ENCODE measurements around the gene GJA4.

The GJA4 gene

DNA sequence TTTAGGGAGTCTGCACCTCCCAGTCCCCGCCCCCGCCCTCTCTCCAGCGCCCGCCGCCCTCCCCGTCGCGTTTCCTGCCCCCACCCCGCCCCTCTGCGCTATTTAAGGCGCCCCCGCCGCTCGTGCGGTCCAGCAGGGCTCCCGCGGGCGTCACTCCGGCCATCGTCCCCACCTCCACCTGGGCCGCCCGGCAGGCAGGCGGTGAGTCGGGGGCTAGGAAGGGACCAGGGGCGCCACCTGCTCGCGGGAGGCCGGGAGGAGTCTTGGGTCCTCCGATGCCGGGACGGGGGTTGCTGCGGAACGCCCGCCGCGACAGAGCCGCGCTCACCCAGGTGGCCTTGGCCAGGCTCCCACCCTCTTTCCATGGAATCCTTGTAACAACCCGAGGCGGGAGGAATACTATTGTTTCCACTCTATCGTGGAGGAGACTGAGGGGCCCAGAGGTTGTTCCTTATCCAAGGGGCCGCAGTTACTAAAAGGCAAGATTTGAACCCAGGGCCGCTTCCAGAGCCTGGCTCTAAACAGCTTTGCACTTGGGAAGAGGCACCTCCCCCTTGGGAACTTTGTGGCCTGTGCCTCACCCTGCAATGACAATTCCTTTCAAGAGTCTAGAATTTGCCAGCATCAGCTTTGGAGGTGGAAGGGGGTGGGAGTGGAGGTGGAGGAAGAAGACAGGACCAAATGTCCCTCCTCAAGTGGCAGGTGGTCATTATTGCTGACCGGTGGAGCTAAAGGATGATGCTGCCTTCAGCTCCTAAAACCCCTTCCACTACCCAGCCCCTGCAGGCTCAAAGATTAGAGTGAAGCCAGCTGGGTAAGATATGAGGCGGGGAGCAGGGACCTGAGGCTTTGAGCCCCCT lies at the start of gene GJA4:
Gene GJA4, plus strand, starts transcription at position 132 of the 860 bp plus-strand sequence. CDS start 1,215 bp downstream, outside the sequence.
- no peak for DNase-seq

DNA sequence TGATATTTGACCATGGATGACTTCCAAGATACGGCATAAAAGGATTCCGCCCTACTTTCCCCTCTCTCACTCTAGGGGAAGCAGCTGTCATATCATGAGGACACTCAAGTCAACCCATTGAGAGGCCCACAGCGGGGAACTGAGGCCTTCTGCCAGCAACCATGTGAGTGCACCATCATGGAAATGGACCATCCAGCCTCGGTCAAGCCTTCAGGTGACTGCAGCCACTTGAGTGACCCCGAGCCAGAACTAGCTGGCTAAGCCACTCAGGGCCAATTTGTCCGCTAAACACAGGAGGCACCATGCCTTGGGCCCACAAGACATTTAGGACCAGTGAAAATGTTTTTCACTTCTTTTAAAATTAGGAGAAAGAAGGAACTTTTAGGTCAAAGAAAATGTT lies 49.0 kb upstream of the GJA4 start:
- no peak for DNase-seq

DNA sequence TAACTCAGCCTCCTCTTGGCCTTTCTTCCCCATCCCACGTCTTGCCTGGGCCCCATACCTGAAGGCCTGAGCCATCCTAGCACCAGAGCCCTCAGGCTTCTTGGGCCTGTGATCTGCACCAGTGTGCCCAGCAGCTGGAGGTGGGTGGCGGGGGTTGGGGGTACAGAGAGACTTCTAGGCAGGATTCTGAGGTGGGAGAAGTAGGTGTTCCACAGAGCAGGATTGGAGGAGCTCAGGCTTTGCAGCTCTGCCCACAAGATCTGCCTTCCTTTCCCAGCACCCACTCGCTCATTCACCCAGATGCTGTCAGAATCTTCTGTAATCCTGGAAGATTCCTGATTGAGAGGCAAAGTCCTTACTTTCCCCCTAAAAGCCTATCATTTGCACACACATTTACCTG lies 47.9 kb upstream of the GJA4 start:
- no peak for DNase-seq

DNA sequence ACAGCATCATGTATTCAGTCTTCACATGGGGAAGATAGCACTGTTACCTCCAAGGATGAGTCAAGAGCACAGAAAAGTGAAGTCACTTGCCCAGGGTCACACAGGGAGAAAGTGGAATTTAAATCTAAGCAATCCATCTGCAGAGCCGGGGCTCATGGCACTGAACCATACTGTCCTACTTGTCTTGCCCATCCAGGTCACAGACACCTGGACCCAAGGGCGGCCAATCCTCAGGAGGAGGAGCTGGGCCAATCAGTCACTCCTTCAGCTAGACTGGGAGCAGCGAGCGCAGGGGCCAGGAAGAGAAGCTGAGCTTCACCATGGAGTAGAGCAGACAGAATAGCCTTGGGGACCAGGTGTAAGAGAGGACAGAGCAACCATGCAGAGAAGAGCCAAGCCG lies 47.1 kb upstream of the GJA4 start:
- DNase-seq, result no peak

DNA sequence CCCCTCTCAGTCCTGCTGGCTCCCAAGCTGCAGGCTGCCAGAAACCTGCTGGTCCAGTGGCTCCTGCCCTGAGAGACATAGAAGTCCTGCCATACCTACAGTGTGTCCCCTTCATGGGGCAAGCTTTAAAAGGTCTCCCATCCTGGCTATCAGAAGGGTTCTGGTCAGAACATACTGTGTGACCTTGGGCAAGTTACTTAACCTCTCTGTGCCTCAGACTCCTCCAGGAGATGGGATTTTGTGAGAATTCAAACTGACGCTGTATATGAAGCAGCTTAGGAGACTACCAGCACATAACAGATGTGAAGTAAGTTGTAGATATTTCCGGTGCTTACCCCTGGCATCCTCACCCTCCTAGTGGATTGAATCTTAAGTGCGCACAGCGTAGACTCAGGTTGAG lies 46.7 kb upstream of the GJA4 start:
- DNase-seq, result no peak

DNA sequence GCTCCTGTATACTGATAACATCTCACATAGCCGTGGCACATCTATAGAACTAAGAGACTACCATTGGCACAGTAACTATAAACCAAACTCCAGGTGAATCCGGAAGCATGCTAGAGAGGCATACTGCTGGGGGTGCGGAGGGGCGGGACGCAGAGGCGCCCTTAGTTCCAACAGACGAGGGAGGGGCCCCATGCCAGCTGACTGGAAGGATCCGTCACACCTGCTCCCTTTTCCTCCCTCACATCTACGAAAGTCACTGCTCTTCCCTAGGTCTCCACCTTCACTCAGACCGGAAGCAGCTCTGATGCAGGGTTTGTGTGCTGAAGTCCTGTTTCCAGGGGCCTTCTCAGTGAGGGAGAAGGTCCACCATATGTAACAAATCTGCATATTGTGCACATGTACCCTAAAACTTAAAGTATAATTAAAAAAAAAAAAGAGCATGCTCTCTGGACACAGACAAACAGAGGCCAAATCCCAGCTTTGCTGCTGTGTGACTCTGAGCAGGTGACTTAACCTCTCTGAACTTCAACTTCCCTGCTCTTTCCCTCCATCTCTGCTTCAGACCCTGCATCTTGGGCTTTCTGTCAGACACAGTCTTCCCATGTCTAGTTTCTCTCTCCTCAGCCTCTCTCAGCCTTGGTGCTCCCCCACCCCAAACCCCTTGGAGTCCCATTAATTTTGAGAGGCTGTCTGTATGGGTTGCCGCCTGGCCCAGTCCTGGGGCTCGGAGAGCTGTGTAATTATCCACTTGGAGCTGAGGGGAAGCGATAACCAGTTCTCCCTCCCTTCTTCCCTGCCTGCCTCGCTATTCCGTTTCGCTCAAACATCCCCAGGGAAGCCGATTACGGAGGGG lies 45.8 kb upstream of the GJA4 start:
- no peak for DNase-seq

DNA sequence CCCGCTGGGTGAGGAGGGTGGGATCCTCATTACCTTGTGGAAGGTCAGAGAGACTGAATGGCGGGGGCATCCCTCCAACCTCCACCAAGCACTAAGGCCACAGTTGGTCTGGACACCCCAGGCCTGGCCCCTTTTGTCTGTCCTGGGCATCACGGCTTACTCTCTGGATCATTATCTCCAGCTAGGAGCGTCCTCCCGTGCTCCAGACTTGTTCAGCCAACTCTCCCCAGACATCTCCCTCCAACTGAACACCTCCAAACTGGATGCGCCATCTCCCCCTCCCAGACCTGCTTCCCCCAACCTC lies 45.2 kb upstream of the GJA4 start:
- no peak for DNase-seq

DNA sequence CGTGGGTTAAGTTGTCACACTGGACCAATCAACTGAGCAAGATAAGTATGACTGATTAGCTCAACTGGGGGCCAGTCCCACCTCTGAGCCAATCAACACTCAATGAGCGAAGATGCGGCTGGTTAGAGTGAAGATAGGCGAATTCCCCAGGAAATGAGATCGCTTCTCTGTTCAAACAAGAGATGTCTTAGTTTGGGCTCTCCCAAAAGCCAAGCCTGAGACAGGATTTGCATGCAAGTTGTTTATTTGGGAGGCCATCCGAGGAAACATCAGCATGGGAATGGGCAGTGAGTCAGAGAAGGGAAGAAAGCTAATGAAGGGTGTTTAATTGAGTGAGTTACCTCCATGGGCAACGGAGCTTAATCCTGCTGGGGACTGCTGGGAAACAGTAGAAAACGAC lies 42.8 kb upstream of the GJA4 start:
- no peak for DNase-seq

DNA sequence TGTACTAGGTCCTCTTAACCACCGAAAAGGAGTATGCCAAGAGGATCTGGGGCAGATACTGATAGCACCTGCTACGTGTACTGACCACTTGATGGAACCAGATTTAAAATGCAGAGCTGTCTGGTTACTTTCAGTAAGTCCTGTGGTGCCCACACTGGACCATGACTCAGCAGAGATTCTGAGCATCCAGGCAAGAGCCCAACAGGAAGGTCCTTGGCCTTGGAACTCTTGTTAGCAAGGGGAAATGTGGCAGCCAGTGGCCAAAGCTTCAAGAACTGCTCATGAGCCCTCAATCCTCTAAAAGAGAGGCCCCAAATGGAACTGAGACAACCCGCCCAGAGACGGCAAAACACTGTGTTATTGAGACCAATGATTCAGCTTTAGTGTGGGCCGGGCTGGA lies 42.2 kb upstream of the GJA4 start:
- DNase-seq, result no peak

DNA sequence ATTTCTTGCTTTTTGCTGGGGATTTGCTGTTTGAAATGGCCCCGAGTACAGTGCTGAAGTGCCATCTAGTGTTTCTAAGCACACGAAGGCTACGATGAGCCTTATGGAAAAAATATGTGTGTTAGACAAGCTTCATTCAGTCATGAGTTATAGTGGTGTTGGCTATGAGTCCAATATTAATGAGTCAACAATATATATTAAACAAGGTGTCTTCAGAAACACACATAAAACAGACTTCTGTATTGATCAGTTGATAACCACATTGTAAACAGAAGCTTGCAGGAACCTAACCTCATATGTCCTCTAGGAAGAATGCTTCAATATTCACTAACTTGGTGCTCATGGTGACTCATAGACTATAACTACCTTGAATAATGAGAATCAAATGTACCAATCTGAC lies 39.6 kb upstream of the GJA4 start:
- DNase-seq, result no peak

DNA sequence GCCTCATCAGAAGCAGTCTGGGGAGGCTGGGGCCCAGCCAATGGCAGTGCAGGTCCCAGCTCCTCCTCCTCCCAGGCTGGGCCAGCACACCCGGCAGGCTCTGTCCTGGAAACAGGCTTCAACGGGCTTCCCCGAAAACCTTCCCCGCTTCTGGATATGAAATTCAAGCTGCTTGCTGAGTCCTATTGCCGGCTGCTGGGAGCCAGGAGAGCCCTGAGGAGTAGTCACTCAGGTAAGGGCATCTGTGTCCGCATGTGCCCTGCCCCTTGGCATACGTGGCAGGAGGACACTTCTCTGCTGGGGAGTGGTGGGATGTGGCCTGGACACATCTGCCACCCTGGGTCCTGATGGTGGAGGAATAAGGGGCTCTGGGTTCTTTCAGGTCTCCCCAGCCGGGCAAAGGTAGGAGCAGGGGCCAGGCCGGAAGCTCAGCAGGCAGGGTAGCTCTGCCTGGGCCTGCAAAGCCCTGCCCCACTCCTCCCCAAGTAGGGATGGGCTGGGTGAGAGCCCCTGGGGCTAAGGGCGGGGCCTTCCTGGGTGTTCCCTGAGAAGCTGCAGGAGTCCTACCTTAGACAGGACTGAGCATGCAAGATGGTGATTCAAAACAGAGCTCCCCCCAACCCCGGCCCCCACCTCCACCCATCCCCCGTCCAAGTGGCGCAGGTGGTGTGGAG lies 37.7 kb upstream of the GJA4 start, which contains the start of gene GJB5:
Gene GJB5, plus strand, starts transcription at position 84 of the 674 bp plus-strand sequence. CDS start 2,284 bp downstream, outside the sequence.
- no peak for DNase-seq

DNA sequence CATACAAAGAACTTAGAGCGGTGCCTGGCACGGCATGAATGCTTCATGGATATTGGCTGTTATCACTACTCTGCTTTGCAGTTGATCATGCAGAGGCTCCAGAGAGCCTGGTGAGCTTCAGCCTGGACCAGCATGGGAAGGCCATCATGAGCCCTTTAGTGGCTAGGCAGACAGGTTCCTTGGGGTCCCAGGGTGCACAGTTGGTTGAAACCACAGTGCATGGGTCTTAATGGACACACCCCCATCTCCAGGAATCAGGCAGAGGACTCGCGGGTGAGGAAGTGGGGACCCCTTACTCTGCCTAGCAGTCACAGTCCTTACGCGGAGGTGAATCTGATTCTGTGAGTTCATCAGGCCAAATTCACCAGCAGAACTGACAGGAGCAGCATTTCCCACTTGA lies 36.8 kb upstream of the GJA4 start:
- no peak for DNase-seq

DNA sequence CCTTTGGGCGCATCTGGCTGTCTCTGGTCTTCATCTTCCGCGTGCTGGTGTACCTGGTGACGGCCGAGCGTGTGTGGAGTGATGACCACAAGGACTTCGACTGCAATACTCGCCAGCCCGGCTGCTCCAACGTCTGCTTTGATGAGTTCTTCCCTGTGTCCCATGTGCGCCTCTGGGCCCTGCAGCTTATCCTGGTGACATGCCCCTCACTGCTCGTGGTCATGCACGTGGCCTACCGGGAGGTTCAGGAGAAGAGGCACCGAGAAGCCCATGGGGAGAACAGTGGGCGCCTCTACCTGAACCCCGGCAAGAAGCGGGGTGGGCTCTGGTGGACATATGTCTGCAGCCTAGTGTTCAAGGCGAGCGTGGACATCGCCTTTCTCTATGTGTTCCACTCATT lies 35.4 kb upstream of the GJA4 start:
- DNase-seq, result no peak

DNA sequence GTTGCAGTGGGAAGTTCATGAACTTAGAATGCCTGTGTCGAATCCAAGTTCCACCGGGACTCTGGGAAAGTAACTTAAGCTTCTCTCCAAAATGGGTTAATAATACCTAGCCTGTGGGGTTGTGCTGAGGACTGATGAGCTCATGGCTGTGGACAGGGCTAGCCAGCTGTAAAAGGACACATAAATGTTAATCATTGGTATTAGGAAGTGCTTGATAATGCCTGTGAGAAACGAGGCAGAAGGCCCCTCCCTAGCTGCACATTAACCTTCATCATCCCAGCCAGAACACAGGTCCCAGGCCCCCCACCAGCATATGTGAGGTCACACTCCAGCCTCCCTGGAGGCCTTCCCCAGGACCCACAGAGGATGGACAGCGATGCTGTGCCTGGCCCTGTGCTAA lies 34.0 kb upstream of the GJA4 start:
- no peak for DNase-seq

DNA sequence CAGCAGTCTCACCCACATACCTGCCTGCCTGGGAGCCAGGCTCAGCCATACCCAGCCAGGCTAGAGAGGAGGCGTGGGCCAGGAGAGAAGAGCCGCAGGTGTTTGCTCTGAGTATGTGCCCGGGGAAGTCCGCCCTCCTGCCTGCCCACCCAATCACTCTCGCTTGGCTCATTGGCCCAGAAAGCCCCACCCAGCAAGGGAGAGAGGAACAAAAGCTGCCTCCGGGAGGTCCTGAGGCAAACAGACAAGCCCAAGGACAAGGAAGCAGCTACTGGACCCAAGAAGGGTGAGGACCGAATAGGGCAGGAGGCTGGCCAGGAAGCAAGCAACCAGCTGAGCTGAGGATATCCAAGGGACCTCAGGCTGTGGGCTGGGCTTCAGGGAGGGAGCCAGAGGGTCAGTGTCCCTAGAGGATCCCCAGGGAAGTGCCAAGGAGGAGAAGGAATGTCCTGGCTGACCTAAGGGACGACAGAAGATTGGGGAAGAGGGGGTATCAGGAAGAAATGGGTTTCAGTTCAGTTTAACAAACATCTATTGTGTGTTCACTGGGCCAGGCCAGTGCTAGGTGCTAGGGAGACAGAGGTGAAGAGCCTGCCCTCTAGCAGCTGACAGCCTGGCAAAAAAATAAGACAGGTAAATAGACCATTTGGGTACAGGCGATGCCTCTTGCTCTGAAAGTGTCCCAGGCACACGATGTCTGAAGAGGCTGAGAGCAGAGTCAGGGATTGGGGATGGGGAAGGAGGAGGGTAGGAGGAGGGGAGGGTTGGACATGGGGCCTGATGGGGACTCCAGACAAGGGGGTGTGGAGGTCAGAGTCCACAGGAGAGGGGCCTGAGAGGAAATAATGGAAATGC lies 33.1 kb upstream of the GJA4 start, which contains the start of gene GJB4:
Gene GJB4, plus strand, starts transcription at position 238 of the 855 bp plus-strand sequence. CDS start 1,515 bp downstream, outside the sequence.
- no peak for DNase-seq

DNA sequence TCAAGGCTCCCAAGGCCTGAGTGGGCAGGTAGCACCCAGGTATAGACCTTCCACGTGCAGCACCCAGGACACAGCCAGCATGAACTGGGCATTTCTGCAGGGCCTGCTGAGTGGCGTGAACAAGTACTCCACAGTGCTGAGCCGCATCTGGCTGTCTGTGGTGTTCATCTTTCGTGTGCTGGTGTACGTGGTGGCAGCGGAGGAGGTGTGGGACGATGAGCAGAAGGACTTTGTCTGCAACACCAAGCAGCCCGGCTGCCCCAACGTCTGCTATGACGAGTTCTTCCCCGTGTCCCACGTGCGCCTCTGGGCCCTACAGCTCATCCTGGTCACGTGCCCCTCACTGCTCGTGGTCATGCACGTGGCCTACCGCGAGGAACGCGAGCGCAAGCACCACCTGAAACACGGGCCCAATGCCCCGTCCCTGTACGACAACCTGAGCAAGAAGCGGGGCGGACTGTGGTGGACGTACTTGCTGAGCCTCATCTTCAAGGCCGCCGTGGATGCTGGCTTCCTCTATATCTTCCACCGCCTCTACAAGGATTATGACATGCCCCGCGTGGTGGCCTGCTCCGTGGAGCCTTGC lies 31.5 kb upstream of the GJA4 start:
- no peak for DNase-seq

DNA sequence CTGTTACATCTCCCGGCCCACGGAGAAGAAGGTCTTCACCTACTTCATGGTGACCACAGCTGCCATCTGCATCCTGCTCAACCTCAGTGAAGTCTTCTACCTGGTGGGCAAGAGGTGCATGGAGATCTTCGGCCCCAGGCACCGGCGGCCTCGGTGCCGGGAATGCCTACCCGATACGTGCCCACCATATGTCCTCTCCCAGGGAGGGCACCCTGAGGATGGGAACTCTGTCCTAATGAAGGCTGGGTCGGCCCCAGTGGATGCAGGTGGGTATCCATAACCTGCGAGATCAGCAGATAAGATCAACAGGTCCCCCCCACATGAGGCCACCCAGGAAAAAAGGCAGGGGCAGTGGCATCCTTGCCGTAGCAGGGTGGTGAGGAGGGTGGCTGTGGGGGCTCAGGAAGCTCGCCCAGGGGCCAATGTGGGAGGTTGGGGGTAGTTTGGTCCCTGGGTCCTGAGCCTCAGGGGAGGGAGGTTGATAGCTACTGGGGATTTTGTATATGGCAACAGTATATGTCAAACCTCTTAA lies 31.0 kb upstream of the GJA4 start:
- no peak for DNase-seq

DNA sequence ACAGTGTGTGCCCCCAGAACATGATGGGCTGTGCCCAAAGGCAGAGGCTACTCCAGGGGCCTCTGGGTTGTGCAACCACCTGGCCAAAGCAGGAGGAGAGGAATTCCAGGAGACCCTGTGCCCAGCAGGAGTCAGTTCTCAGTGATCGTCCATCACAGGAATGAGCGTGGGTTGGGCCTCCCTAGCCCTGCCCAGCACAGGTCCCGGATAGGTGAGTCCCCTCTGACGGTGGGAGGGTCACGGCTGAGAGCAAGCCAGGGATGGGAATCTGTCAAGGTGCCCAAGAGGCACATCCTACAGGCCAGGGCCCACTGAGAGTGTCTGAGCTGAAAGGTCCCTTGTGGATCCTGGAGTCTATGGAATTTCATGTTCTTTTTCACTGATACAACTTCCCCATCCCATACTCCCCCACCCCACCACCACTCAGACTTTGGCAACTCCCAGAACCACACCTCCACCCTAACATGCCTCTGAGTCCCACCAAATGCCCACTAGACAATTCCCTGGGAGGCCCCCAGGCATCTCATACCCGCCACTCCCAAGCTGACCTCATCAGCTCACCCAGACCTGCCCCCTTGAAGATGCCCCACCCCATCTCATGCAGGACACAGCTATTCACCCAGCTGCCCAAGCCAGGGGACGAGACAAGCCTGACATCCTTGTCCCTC lies 30.2 kb upstream of the GJA4 start:
- DNase-seq, result no peak

DNA sequence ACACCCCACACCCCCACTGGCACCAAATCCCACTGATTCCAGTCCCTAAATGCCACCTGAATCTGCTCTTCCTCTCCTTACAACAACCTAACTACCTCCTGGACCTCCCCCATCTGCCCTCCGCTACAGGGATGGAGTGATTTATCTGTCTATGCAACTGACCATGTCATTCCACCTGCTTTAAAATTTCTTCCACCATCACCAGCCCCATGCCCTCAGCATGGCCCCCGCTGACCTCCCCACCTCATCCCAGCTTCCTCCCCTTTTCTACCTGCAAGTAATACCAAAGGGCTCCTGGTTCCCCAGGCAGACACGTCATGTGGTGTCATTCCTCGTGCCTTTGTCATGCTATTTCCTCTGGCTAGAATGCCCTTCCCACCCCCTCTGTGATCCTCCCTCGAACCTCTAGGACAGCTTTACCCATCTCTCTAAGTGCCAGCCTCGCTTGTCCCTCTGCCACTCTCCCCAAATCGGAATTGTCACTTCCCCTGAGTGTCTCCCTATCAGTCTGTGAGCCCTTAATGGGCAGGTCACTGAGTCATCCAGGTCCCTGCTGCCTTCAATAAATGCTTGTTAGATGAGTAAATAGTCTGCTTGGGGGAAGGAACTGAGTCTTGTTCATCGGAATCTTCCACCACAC lies 29.5 kb upstream of the GJA4 start:
- DNase-seq, result no peak

DNA sequence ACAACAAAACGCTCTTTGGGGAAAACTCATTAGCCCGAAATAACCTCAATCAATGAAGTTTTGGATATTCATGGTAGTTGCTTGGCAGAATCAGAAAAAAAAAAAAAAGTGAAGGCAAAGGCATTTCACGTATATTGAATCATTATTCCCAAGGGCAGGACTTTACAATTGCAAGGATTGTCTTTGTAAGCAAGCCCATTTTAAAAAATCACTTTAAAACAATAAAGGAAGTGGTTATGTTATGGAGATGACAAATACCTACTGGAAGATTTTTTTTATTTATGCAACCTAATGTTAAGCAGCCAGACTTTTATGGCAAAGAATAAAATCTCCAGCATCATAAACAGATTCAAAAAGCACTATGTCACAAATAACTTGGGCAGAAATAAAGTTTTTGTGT lies 23.9 kb upstream of the GJA4 start:
- DNase-seq, result no peak

All from GDM1 (cell line).